ENCODE results near the gene ARHGEF28.

Gene ARHGEF28

DNA sequence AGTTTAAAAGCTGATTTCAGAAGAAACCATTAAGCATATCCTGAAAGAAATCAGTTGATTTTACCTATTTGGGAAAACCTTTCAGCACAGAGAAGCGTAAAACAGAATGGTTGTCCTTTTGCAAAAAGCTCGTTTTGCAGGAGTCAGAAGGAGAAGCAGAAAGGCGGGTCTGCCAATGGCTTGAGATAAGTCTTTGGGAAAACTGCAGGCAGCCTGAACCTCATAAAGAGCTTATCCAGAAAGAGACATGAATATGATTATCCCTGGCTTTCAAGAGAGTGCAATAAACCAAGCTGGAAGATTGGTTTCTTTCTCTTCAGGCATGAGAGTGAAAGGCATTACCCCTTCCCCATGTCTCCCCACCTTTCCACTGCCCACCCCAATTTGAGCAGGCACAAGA, 353.3 kb downstream of the ARHGEF28 start:
- no peak for DNase-seq

DNA sequence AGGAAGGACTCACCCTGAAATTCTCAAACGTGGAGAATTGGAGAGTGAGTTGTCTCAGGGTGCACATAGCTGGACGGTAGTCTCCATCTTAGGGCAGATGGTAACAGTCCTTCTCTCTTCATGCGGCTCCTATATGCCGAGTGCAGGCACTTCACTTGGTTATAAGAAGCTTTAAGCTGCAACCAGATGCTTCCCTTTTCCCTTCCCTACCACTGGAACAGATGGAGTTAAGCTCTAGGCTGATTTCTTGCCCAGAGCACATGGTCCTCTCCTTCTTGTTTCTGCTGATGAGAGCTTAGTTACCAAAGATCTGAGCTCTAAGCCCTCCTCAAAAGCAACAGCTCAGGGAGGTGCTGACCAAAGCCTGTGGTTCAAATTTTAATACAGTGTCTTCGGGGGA, 355.7 kb downstream of the ARHGEF28 start:
- DNase-seq: no peak

DNA sequence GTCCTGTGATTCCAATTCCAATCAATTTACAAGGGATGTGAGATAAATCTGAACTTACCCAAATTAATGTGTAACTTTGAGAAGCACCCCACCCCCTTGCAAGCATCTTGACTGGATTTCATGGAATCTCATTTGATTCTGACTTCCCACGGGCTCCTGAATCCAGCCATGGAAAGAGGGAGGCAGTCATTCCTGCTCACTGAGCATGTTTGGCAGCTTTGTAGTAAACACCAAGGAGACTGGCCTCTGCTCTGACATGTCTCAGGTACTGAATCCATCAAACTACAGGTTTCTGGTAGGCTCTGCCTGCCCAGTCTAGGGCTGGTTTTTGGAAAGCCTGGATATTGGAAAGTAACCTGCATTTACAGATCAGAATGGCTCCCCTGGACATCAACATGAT, 357.6 kb downstream of the ARHGEF28 start:
- no peak for DNase-seq

DNA sequence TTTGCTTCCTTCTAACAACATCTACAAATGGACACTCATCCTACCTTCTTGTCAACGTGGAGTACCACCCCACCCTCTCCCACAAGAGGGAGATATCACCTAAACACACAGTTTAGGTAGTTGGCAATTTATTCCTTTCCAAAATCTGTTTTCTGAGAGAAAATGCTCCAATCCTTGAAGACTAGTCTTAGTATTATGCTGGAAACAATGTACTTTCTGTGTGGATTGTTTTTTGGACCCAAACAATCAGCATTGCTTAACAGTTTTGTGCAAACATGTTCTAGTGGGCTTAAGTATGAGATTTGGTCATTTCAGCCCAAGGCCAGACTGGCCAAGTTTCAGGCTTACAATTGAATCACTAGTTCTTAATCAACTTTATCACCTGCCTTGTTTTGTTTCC, 359.1 kb downstream of the ARHGEF28 start:
- DNase-seq: no peak

DNA sequence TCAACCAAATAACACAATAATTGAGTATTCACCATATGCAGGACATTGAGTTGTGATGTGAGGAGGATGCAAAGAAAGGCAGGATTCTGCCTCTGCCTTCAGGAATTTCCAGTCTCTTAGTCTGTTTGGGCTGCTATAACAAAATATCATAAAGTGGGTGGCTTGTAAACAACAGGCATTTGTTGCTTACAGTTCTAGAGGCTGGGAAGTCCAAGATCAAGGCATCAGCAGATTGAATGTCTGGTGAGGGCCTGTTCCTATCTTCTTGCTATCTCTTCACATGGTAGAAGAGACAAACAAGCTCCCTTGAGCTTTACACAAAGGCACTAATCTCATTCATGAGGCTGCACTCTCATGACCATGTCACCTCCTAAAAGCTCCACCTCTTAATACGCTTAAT, 360.7 kb downstream of the ARHGEF28 start:
- DNase-seq: no peak

DNA sequence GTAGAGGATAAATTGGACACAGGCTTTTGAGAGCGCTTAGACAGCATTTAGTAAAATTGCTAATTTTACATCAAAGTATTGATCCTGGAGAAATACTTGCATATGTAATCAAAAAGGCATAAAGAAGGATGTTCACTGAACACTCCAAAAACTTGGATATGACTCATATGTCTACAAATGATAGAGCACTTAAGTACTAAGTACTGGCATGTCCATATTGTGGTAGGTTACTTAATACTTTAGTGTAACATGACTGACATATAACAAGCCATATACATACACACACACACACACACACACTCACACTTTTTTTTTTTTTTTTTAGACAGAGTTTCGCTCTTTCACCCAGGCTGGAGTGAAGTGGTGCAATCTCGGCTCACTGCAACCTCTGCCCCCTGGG, 361.9 kb downstream of the ARHGEF28 start:
- no peak for DNase-seq

DNA sequence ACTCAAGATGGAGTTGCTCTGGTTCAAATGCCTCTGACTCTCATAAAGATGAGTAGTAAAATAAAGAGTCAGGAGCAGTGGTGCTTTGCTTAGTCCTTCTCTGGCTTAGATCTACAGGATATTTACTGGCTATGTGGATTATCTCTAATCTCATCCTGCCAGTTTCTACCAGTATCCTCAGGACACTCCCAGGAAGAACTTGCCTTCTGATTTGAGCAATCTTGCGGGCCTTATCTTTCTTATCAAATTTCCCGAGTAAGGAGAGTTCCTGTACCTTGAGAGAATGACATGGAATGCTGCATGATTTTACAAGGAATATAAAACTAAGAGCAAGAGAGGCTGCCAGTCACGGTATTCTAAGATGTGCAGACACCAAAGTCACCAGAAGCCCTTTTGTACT, 364.0 kb downstream of the ARHGEF28 start:
- no peak for DNase-seq

All from GDM1 (cell line).